Stimulated activated naive B cell treated with anti-CD40 and anti-IgM and Interleukin-4, amounts not matched to agents 10 μg/mL and 1 μg/mL and 100 μg/mL, for 72 hours (primary cell): ENCODE results near the gene ANKRD18B.
"Not testable (repeated sequence)": the region's sequence is repeated elsewhere in the genome, so short reads cannot be mapped to it uniquely, and the experiment has no call there.

Experiments
- ATAC-seq, 2 donors: fragments of 150-1000 bp; cut with Tn5 transposase; replicated peaks; 2 replicates each; pipeline ENCODE4 v1.10.0; 2021; ENCODE audit warnings: moderate library complexity in 1 of 2
- DNase-seq: peaks from one replicate; pipeline ENCODE4 v3.0.0; 2021
- H3K27ac Mint-ChIP-seq: one replicate; pipeline ENCODE4 v1.8.0; 2022; ENCODE audit warnings: mild to moderate bottlenecking, mixed read lengths
- H3K27me3 Mint-ChIP-seq, 2 donors: one replicate each; pipeline ENCODE4 v1.8.0; 2022; ENCODE audit warnings: mixed read lengths in 2 of 2
- H3K36me3 Mint-ChIP-seq, 2 donors: one replicate each; pipeline ENCODE4 v1.8.0; 2022; ENCODE audit warnings: mixed read lengths in 2 of 2, mild to moderate bottlenecking in 1 of 2
- H3K4me1 Mint-ChIP-seq, 2 donors: one replicate each; pipeline ENCODE4 v1.8.0; 2022; ENCODE audit warnings: mixed read lengths in 2 of 2, mild to moderate bottlenecking in 1 of 2
- H3K4me3 Mint-ChIP-seq, 2 donors: one replicate each; pipeline ENCODE4 v1.8.0; 2022; ENCODE audit warnings: mild to moderate bottlenecking in 2 of 2, mixed read lengths in 2 of 2, moderate library complexity in 1 of 2
- H3K9me3 Mint-ChIP-seq, 2 donors: one replicate each; pipeline ENCODE4 v1.8.0; 2022; ENCODE audit warnings: mixed read lengths in 2 of 2, mild to moderate bottlenecking in 1 of 2

The ANKRD18B gene

DNA sequence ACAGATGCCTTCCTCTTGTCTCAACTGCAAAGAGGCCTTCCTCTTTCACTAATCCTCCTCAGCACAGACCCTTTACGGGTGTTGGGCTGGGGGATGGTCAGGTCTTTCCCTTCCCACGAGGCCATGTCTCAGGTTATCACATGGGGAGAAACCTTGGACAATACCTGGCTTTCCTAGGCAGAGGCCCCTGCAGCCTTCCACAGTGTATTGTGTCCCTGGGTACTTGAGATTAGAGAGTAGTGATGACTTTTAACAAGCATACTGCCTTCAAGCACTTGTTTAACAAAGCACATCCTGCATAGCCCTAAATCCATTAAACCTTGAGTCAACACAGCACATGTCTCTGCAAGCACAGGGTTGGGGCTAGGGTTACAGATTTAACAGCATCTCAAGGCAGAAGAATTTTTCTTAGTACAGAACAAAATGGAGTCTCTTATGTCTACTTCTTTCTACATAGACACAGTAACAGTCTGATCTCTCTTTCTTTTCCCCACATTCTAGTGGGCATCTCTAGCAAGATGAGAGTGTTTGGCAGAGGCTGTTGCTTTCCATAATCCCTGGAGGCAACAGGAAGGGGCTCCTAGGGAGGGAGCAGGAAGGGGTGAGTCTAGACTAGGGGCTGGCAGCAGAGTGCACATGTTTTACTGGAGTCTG lies 8.6 kb upstream of the ANKRD18B start:
- not testable (repeated sequence) for ATAC-seq, DNase-seq, H3K36me3 Mint-ChIP-seq, H3K27ac Mint-ChIP-seq, H3K4me3 Mint-ChIP-seq, H3K4me1 Mint-ChIP-seq, H3K9me3 Mint-ChIP-seq
- peaks cover 12 to 30% of the 10 kb centered on the region in 2 donors for H3K27me3 Mint-ChIP-seq

DNA sequence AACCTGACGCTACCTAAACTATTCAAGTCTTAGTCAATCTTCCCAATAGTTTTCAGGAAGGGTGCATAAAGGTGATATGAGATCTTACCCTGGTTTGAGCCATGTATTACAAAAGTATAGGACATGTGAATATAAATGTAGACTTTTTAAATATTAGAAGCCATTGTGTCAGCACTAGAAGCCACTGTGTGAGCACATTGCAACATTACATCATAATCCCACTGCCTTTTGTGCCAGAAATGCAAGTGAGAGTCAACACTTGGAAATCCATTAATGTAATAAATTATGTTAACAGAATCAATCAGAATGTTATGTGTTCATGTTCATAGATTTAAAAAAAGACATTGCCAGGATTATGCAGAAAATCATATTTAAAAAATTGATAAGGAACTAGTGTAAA lies 7.7 kb upstream of the ANKRD18B start:
- H3K27me3 Mint-ChIP-seq: peaks cover 8 to 31% of the 10 kb centered on the region in 2 donors
- H3K27ac Mint-ChIP-seq, H3K36me3 Mint-ChIP-seq, DNase-seq, H3K9me3 Mint-ChIP-seq, H3K4me1 Mint-ChIP-seq, ATAC-seq, H3K4me3 Mint-ChIP-seq: not testable (repeated sequence)

DNA sequence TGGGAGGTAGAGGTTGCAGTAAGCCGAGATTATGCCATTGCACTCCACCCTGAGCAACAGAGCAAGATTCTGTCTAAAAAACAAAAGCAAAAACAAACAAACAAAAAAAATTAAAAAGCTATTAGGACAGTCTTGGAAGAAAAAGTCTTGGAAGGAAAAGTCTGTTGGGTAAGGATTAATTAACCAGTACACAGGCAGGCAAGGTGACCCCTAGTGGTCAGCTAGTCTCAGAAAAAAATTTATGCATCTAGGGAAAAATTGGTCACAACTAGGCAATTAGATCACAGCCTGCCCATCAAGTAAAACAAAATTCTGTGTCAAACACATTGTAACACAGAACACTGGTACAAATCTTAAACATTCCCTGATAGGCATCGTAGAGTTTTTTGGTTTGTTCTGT lies 6.7 kb upstream of the ANKRD18B start:
- peaks cover 13 to 33% of the 10 kb centered on the region in 2 donors for H3K27me3 Mint-ChIP-seq
- DNase-seq: no peak
- no peak for ATAC-seq

DNA sequence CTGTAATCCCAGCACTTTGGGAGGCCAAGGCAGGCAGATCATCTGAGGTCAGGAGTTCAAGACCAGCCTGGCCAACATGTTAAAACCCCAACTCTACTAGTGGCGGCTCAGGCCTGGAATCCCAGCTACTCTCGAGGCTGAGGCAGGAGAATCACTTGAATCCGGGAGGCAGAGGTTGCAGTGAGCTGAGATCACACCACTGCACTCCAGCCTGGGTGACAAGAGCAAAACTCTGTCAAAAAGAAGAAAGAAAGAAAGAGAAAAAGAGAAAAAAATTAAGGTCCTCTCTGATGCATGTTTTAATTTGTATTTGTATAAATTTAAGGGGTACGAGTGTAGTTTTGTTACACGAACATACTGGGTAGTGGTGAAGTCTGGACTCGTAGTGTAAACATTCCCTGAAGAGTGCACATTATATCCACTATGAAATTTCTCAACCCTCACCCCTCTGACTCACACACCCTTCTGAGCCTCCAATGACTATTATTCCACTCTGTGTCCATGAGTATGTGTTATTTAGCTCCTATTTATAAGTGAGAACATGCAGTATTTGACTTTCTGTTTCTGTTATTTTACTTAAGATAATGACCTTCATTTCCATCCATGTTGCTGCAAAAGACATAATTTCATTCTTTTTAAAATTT lies 6.0 kb upstream of the ANKRD18B start:
- not testable (repeated sequence) for DNase-seq, H3K9me3 Mint-ChIP-seq, ATAC-seq, H3K4me3 Mint-ChIP-seq, H3K36me3 Mint-ChIP-seq, H3K4me1 Mint-ChIP-seq, H3K27ac Mint-ChIP-seq
- H3K27me3 Mint-ChIP-seq: peaks cover 16 to 33% of the 10 kb centered on the region in 2 donors

More for the DNA sequence above, 6.7 kb upstream of the ANKRD18B start:
- H3K4me3 Mint-ChIP-seq: no peak overlapping the region
- H3K36me3 Mint-ChIP-seq: no peaks in the 10 kb centered on the region
- H3K9me3 Mint-ChIP-seq: no peaks in the 10 kb centered on the region
- H3K27ac Mint-ChIP-seq: no peak overlapping the region
- H3K4me1 Mint-ChIP-seq: no peaks in the 10 kb centered on the region

DNA sequence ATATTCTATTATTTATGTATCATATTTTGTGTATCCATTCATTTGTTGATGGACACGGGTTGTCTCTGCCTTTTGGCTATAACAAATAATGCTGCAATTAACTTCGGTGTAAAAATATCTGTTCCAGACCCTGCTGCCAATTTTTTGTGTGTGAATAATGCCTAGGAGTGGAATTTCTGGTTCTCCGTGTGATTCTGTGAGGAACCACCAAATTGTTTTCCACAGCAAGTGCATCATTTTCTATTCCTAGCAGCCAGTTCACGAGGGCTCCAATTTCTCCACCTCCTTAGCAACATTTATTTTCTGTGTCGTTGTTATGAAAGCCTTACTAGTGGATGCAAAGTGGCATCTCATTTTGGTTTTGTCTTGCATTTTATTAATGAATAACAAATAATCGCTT lies 2.2 kb upstream of the ANKRD18B start:
- H3K9me3 Mint-ChIP-seq, H3K4me1 Mint-ChIP-seq, DNase-seq, H3K4me3 Mint-ChIP-seq, H3K36me3 Mint-ChIP-seq, H3K27ac Mint-ChIP-seq, ATAC-seq: not testable (repeated sequence)
- H3K27me3 Mint-ChIP-seq: peaks cover 28 to 47% of the 10 kb centered on the region in 2 donors

DNA sequence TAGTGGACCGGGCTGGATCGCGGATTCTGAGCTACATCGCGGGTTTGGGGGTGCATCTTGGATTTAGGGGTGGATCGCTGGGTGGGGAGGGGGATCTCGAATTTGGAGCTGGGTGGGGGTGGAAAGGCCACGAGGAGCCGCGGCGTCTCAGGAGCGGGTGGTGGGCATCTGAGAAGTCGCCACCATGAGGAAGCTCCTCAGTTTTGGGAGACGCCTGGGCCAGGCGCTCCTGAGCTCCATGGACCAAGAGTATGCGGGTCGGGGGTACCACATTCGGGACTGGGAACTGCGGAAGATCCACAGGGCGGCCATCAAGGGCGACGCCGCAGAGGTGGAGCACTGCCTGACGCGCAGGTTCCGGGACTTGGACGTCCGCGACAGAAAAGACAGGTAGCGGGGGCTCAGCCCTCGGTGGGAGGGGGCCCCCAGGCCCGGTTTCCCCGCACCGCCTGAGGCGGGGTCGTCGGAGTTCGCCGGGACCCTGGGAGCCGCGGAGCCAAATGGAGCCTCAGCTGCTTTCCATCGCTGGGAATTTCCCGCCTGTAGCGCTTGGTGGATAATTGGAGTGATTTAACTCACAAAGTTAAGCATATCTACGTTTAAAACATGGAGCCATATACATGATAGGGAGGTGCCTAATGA lies 376 bp downstream of the ANKRD18B start:
- Mint-ChIP-seq H3K27ac (no peak overlapping the region), H3K27me3 (peaks cover 30 to 51% of the 10 kb centered on the region in 2 donors), H3K4me3 (peak overlapping the region; percentile 73 to 85), H3K36me3 (peaks cover 0 to 1% of the 10 kb centered on the region in 2 donors), H3K9me3 (no peaks in the 10 kb centered on the region), H3K4me1 (peaks cover 5 to 7% of the 10 kb centered on the region in 2 donors)
- DNase-seq (no peak), ATAC-seq (peak; percentile 12 to 29)

DNA sequence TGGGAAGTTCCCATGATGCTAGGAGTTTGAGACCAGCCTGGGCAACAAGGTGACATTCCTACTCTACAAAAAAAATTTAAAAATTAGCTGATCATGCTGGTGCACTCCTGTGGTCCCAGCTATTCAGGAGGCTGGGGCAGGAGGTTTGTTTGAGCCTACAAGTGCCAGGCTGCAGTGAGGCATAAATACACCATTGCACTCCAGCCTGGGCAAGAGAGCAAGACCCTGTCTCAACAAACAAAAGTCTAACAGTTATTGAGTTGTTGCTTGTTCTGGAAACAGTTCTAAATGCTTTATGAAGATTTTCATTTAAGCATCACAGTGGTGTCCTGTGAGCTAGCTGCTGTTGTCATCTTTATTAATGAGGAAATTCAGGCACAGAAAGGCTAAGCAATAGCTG lies 4.0 kb downstream of the ANKRD18B start:
- H3K4me3 Mint-ChIP-seq, H3K36me3 Mint-ChIP-seq, DNase-seq, H3K27ac Mint-ChIP-seq, ATAC-seq, H3K4me1 Mint-ChIP-seq, H3K9me3 Mint-ChIP-seq: not testable (repeated sequence)
- peaks cover 30 to 42% of the 10 kb centered on the region in 2 donors for H3K27me3 Mint-ChIP-seq

DNA sequence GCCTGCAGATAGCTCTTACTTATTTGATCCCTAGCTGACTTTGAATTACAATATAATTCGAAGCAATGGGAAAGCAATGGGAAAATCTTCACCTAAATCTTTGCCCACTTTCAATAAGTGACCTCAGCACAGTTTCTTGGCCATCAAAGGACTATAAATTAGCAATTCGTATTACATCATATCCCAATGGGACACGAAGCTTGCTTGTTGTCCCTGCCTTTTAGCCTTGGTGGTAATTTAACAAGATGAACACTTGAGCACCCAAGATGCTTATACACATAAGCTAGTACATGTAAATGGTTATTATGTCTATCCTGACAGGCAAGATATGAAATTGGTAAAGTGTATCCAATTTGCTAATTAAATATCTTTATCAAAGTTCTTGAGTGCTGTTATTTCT lies 9.9 kb downstream of the ANKRD18B start:
- not testable (repeated sequence) for H3K4me1 Mint-ChIP-seq

DNA sequence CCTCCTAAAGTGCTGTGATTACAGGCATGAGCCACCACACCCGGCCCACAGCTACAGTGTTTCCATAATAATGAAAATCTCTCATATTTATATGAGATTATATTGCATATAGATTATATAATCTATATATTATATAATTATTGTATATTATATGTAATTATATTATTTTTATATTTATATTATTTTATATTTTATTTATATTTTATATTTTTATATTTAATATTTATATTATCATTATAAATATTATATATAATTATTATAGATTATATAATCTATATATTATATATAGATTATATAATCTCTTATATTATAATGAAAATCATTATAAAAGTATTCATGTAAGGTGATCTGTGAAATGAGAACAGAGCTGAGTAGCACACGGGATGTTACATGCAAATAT lies 11.5 kb downstream of the ANKRD18B start:
- no peaks in the 10 kb centered on the region for H3K9me3 Mint-ChIP-seq
- H3K36me3 Mint-ChIP-seq: no peaks in the 10 kb centered on the region
- DNase-seq: no peak
- no peak overlapping the region for H3K27ac Mint-ChIP-seq
- no peak for ATAC-seq
- peaks cover 9 to 13% of the 10 kb centered on the region in 2 donors for H3K27me3 Mint-ChIP-seq
- H3K4me3 Mint-ChIP-seq: no peak overlapping the region
- H3K4me1 Mint-ChIP-seq: no peaks in the 10 kb centered on the region

More for the DNA sequence above, 9.9 kb downstream of the ANKRD18B start:
- not testable (repeated sequence) for DNase-seq, H3K36me3 Mint-ChIP-seq, H3K4me3 Mint-ChIP-seq, H3K9me3 Mint-ChIP-seq, H3K27ac Mint-ChIP-seq, ATAC-seq
- H3K27me3 Mint-ChIP-seq: peaks cover 18 to 21% of the 10 kb centered on the region in 2 donors

DNA sequence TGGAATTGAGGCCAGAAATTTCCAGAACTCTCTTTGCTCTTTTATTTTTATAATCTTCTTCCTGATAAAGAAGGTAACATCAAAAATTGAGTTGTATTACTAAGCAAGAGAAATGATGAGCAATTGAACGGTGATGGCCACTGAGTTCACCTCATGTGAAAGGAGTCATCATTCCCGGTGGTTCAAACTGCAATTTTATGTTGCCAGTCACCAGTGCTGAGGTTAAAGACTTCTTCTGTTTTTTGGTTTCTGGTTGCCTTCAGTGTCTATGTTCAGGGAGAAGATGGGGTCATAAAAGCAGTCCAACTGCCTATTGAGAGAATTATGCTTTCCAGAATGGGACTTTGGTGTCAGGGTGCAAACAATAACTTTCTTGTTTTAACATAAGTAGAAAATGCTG lies 19.4 kb downstream of the ANKRD18B start:
- not testable (repeated sequence) for H3K27me3 Mint-ChIP-seq, H3K9me3 Mint-ChIP-seq, H3K4me1 Mint-ChIP-seq, H3K27ac Mint-ChIP-seq, H3K4me3 Mint-ChIP-seq, DNase-seq, ATAC-seq, H3K36me3 Mint-ChIP-seq

DNA sequence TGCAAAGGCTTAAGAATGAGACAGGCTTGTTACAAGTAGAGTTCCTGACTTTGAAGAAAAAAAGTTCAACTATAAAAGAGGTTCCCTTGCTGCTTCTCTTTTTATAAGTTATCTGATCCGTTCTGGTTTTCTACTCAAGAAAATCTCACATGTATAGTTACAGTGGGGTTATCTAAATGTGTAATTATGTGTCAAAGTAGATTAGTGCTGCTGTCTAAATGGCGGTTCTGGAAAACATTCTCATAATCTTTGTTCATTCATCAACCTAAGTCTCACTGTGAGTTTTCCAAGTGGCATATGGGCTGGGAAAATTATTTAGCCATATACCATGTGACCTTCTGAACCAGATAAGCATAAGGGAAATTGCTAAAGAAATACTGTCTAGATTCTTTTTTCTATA lies 21.7 kb downstream of the ANKRD18B start:
- ATAC-seq, H3K27me3 Mint-ChIP-seq, H3K9me3 Mint-ChIP-seq, DNase-seq, H3K27ac Mint-ChIP-seq, H3K36me3 Mint-ChIP-seq, H3K4me3 Mint-ChIP-seq, H3K4me1 Mint-ChIP-seq: not testable (repeated sequence)

DNA sequence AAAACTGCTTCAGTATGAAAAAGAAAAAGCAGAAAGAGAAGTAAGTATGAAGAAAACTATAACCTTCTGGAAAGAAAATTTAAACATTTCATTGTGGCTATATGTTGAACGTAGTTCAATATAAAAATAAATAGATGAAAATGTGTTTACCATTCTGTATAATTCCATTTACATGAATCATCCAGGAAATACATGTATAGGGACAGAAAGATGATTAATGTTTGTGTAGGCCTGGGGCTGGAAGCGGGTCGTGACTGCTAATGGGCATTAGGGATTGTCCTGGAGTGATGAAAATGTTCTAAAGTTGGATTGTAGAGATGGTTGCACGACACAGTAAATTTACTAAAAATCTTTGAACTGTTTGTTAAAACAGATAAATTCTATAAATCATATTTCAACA lies 24.8 kb downstream of the ANKRD18B start:
- not testable (repeated sequence) for H3K4me3 Mint-ChIP-seq, H3K36me3 Mint-ChIP-seq, DNase-seq, H3K9me3 Mint-ChIP-seq, H3K27me3 Mint-ChIP-seq, H3K4me1 Mint-ChIP-seq, ATAC-seq, H3K27ac Mint-ChIP-seq

DNA sequence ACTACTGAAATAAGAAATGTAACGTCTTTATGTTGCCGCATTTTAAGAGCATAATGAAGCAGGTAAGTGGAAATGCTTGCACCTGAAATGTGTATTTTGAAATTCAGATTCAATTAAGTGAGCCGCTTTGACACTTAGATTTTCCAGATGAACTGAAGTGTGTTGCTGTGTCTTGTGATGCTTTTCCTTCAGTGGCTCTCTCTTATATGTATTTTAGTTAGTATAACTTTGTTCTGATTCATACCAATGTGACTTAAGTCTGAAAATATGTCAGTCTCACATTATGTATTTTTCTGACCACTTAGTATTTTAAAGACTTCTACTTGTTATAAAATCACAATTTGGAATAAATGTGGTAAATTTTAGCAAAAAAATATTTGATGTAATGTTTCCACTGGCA lies 25.4 kb downstream of the ANKRD18B start:
- H3K4me1 Mint-ChIP-seq, ATAC-seq, H3K4me3 Mint-ChIP-seq, DNase-seq, H3K27ac Mint-ChIP-seq, H3K9me3 Mint-ChIP-seq, H3K36me3 Mint-ChIP-seq, H3K27me3 Mint-ChIP-seq: not testable (repeated sequence)

DNA sequence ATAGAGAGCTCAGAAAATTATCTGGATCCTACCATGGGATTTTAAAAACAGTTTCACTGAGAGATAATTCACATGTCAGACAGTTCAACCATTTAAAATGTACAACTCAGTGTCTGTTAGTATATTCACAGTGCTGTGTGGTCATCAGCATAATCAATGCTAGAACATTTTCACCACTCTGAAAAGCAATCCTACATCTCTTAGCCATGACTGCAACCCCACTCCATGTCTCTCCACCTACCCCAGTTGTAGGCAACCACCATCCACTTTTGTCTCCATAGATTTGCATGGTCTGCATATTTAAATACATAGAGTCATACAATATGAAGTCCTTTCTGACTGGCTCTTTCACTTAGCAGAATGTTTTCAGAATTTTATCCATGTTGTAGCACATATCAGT lies 27.1 kb downstream of the ANKRD18B start:
- H3K4me3 Mint-ChIP-seq, H3K27me3 Mint-ChIP-seq, H3K4me1 Mint-ChIP-seq, H3K36me3 Mint-ChIP-seq, ATAC-seq, DNase-seq, H3K9me3 Mint-ChIP-seq, H3K27ac Mint-ChIP-seq: not testable (repeated sequence)

DNA sequence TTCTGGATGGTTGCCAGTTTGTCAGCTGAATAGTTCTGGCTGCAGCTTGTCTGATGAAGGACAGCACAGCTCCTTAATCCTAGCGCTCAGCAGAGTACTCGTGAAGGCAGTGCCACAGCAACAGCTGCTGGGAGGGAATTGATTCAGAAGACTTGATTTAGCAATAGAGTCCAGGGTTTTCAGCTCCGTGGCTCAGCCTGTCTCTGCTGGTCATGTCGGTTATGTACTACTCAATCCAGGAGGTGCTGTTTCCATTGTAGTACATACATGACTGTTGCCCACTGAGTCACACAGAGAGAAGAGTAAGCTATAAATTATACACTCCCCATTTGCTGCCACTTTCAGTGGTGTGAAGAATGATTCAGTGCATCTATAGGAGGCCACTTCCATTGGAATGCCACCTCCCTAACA lies 28.3 kb downstream of the ANKRD18B start:
- not testable (repeated sequence) for H3K9me3 Mint-ChIP-seq, H3K4me1 Mint-ChIP-seq, H3K36me3 Mint-ChIP-seq, DNase-seq, H3K27ac Mint-ChIP-seq, H3K27me3 Mint-ChIP-seq, H3K4me3 Mint-ChIP-seq, ATAC-seq
